ENCODE results near the gene PCDHGB3.
"Not testable (repeated sequence)": the region's sequence is repeated elsewhere in the genome, so short reads cannot be mapped to it uniquely, and the experiment has no call there.

The PCDHGB3 gene

DNA sequence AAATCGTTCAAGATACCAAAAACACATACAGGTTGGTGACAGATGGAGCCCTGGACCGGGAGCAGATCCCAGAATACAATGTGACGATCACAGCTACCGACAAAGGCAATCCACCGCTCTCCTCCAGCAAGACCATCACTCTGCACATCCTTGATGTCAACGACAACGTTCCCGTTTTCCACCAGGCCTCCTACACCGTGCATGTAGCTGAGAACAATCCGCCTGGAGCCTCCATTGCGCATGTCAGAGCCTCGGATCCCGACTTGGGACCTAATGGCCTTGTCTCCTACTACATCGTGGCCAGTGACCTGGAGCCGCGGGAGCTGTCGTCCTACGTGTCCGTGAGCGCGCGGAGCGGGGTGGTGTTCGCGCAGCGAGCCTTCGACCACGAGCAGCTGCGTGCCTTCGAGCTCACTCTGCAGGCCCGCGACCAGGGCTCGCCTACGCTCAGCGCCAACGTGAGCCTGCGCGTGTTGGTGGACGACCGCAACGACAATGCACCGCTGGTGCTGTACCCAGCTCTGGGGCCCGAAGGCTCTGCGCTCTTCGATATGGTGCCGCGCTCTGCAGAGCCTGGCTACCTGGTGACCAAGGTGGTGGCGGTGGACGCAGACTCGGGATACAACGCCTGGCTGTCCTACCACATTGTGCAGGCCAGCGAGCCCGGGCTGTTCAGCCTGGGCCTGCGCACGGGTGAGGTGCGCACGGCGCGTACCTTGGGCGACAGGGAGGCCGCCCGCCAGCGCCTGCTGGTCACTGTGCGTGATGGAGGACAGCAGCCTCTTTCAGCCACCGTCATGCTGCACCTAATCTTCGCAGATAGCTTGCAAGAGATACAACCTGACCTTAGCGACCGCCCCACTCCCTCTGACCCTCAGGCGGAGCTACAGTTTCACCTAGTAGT is 1.8 kb downstream of the PCDHGB3 start:
- TF ChIP-seq, protein P1, sequence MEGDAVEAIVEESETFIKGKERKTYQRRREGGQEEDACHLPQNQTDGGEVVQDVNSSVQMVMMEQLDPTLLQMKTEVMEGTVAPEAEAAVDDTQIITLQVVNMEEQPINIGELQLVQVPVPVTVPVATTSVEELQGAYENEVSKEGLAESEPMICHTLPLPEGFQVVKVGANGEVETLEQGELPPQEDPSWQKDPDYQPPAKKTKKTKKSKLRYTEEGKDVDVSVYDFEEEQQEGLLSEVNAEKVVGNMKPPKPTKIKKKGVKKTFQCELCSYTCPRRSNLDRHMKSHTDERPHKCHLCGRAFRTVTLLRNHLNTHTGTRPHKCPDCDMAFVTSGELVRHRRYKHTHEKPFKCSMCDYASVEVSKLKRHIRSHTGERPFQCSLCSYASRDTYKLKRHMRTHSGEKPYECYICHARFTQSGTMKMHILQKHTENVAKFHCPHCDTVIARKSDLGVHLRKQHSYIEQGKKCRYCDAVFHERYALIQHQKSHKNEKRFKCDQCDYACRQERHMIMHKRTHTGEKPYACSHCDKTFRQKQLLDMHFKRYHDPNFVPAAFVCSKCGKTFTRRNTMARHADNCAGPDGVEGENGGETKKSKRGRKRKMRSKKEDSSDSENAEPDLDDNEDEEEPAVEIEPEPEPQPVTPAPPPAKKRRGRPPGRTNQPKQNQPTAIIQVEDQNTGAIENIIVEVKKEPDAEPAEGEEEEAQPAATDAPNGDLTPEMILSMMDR (IDR thresholded peaks at IDR 0.05; ENCODE audit: low read depth, low read length, missing control alignments), result no peak
- H3K4me3 ChIP-seq (ENCODE audit: low read depth, low read length), result no peak overlapping the region
- no peak for DNase-seq (ENCODE audit: low read depth)
- in situ Hi-C loops (cut with HindIII; ENCODE audit: low sequenced_read_pairs), result no loop called here

DNA sequence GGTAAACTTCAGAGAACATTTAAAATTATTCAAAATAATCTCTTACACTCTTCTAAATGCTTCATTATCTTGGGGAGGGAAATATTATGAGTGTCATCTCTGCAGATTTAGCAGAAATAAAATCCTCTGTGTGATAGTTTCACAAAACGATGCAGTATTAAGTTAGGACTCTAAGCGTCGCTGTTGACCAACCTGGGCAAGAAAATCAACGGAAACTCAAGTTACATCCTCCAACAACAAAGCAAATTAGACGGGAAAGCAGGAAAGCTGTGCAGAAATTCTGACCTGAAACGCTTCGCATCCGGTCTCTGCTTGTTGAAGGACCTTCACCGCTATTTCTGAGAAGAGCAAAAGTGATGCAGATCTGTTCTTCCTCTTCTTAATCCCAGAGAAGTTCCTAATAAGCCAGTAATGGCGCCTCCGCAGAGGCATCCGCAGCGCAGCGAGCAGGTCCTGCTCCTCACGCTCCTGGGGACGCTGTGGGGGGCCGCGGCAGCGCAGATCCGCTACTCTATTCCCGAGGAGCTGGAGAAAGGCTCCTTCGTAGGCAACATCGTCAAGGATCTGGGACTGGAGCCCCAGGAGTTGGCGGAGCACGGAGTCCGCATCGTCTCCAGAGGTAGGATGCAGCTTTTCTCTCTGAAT is 3.8 kb downstream of the PCDHGB3 start, which contains the start of gene PCDHGA6:
PCDHGA6 (plus strand) TSS at position 219 of the 645 bp plus-strand sequence; CDS start at position 412, 193 bp downstream.
- in situ Hi-C loops (cut with HindIII; ENCODE audit: low sequenced_read_pairs), result no loop called here
- H3K4me3 ChIP-seq (ENCODE audit: low read depth, low read length), result peak within 1 kb of the TSS; percentile 33
- DNase-seq (ENCODE audit: low read depth), result no peak
- TF ChIP-seq, protein P1 (IDR thresholded peaks at IDR 0.05; ENCODE audit: low read depth, low read length, missing control alignments), result peak; percentile 46

DNA sequence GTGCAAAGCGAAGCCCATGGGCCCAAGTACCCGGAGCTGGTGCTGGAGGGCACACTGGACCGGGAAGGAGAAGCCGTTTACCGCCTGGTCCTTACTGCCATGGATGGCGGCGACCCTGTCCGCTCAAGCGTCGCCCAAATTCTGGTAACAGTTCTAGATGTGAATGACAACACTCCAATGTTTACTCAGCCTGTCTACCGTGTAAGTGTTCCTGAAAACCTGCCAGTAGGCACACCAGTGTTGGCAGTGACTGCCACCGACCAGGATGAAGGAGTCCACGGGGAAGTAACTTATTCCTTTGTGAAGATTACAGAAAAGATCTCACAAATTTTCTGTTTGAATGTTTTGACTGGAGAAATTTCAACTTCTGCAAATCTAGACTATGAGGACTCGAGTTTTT is 4.6 kb downstream of the PCDHGB3 start:
- in situ Hi-C loops (cut with HindIII; ENCODE audit: low sequenced_read_pairs), result no loop called here
- no peak for DNase-seq (ENCODE audit: low read depth)
- H3K4me3 ChIP-seq (ENCODE audit: low read depth, low read length), result no peak overlapping the region
- TF ChIP-seq, protein P1 (IDR thresholded peaks at IDR 0.05; ENCODE audit: low read depth, low read length, missing control alignments), result no peak

DNA sequence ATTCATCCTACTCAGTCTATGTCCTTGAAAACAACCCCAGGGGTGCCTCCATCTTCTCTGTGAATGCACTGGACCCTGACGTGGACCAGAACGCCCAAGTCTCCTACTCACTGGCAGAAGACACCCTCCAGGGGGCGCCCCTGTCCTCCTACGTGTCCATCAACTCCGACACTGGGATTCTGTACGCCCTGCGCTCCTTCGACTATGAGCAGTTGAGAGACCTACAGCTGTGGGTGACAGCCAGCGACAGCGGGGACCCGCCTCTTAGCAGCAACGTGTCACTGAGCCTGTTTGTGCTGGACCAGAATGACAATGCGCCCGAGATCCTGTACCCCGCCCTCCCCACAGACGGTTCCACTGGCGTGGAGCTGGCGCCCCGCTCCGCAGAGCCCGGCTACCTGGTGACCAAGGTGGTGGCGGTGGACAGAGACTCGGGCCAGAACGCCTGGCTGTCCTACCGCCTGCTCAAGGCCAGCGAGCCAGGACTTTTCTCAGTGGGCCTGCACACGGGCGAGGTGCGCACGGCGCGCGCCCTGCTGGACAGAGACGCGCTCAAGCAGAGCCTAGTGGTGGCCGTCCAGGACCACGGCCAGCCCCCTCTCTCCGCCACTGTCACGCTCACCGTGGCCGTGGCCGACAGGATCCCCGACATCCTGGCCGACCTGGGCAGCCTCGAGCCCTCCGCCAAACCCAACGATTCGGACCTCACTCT is 5.6 kb downstream of the PCDHGB3 start:
- H3K4me3 ChIP-seq (ENCODE audit: low read depth, low read length); DNase-seq (ENCODE audit: low read depth); in situ Hi-C loops (cut with HindIII; ENCODE audit: low sequenced_read_pairs): not testable (repeated sequence)

GRCh38 chr5:141382469-141383294 is 12.6 kb downstream of the PCDHGB3 start, which contains the start of gene PCDHGA7:
PCDHGA7 (plus strand) TSS chr5:141382742; CDS start chr5:141382900, 158 bp downstream.
- TF ChIP-seq, protein P1 (IDR thresholded peaks at IDR 0.05; ENCODE audit: low read depth, low read length, missing control alignments), result peak; percentile 47
- peak within 1 kb of the TSS; percentile 43 for H3K4me3 ChIP-seq (ENCODE audit: low read depth, low read length)
- in situ Hi-C loops (cut with HindIII; ENCODE audit: low sequenced_read_pairs), result no loop called here
- no peak for DNase-seq (ENCODE audit: low read depth)

DNA sequence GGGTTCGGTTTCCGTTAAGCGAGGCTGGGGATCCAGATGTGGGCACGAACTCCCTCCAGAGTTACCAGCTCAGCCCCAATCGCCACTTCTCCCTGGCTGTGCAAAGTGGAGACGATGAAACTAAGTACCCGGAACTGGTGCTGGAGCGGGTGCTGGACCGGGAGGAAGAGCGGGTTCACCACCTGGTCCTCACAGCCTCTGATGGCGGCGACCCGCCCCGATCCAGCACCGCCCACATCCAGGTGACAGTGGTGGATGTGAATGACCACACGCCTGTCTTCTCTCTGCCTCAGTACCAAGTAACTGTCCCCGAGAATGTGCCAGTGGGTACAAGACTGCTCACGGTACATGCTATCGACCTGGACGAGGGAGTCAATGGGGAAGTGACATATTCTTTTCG is 13.3 kb downstream of the PCDHGB3 start:
- TF ChIP-seq, protein P1 (IDR thresholded peaks at IDR 0.05; ENCODE audit: low read depth, low read length, missing control alignments), result no peak
- in situ Hi-C loops (cut with HindIII; ENCODE audit: low sequenced_read_pairs), result no loop called here
- H3K4me3 ChIP-seq (ENCODE audit: low read depth, low read length), result peak overlapping the region; percentile 43
- DNase-seq (ENCODE audit: low read depth), result no peak
